GM12878 (cell line): ENCODE results near the gene NTRK1. TPM values are rescaled to one million over a fixed set of nuclear protein-coding genes. Genes with fewer than 3 reads are reported as not detected.

Source experiments
- ATAC-seq: fragments of 200-7000 bp; cut with Tn5 transposase; 3 replicates; pipeline ENCODE4 v1.9.1; 2020; ENCODE audit warnings: mild to moderate bottlenecking, moderate library complexity
- BruUV-seq: library from RNA; stranded (reverse); fragments of 400-500 nt; replicated peaks from 2 replicates; lab custom pipeline; 2021; lab: Mats Ljungman, UMichigan
- CTCF ChIA-PET: fragments of 300-600 bp; sonication (Branson Sonifier 250); formaldehyde crosslinking; extraction: SDS; loops from one replicate; lab custom pipeline; 2021; ENCODE audit warnings: inconsistent platforms; lab: Yijun Ruan, JAX
- POLR2A ChIA-PET: fragments of 350-600 bp; formaldehyde crosslinking; extraction: SDS; loops from one replicate; lab custom pipeline; 2021; ENCODE audit warnings: inconsistent platforms; lab: Charles Lee
- RAD21 ChIA-PET: fragments of 300-600 bp; sonication (Branson Sonifier 250); formaldehyde crosslinking; loops from one replicate; lab custom pipeline; 2023; ENCODE audit warnings: antibody characterized with exemption; ENCODE audit not compliant: unreplicated experiment; lab: Charles Lee
- SMC1A ChIA-PET: fragments of 300-600 bp; sonication (Branson Sonifier 250); formaldehyde crosslinking; loops from one replicate; lab custom pipeline; 2023; ENCODE audit not compliant: unreplicated experiment, uncharacterized antibody; lab: Charles Lee
- DNase-seq: peaks from one replicate; pipeline ENCODE4 v3.0.0-alpha.2; 2011; ENCODE audit warnings: low read depth, low spot score
- FAIRE-seq: peaks from 3 replicates; lab custom pipeline; 2011; peaks lifted over from hg19 to GRCh38; lab: Jason Lieb, UNC
- H2AFZ ChIP-seq: 2 replicates; pipeline ENCODE4 v1.6.0; 2011; ENCODE audit warnings: low read depth, low read length, control low read depth; ENCODE audit not compliant: control insufficient read depth
- H3K27ac ChIP-seq: 2 replicates; pipeline ENCODE4 v1.5.1; 2011; ENCODE audit warnings: control low read depth; ENCODE audit not compliant: control insufficient read depth, insufficient read depth
- H3K27me3 ChIP-seq, 2 experiments: replicated peaks in 1 of 2; 2 replicates each; pipeline versions ENCODE4 v1.6.0 to v1.6.1; 2011; ENCODE audit warnings: low read length in 1 of 2; ENCODE audit not compliant: control insufficient read depth in 2 of 2, insufficient read depth in 2 of 2
- H3K36me3 ChIP-seq, 2 experiments: 2 replicates each; pipeline ENCODE4 v1.5.1; 2011; ENCODE audit warnings: low read length in 1 of 2; ENCODE audit not compliant: control insufficient read depth in 2 of 2, insufficient read depth in 2 of 2
- H3K4me1 ChIP-seq: 2 replicates; pipeline ENCODE4 v1.6.1; 2011; ENCODE audit warnings: mild to moderate bottlenecking, low read length, moderate library complexity, mixed read lengths; ENCODE audit not compliant: control insufficient read depth, insufficient read depth
- H3K4me2 ChIP-seq: 2 replicates; pipeline ENCODE4 v1.6.0; 2011; ENCODE audit warnings: control low read depth; ENCODE audit not compliant: control insufficient read depth, insufficient read depth
- H3K4me3 ChIP-seq: fragments of 200-600 bp; sonication (generic); 2 replicates; pipeline ENCODE4 v1.5.1; 2016
- H3K79me2 ChIP-seq: 2 replicates; pipeline ENCODE4 v1.6.0; 2011; ENCODE audit warnings: low read length; ENCODE audit not compliant: control insufficient read depth, insufficient read depth
- H3K9ac ChIP-seq: 2 replicates; pipeline ENCODE4 v1.8.0; 2011; ENCODE audit warnings: low read length, control low read depth, mixed read lengths; ENCODE audit not compliant: control insufficient read depth, insufficient read depth
- H3K9me3 ChIP-seq: replicated peaks from 3 replicates; pipeline ENCODE4 v1.5.1; 2011; ENCODE audit warnings: mild to moderate bottlenecking, low read length; ENCODE audit not compliant: control insufficient read depth, insufficient read depth
- H4K20me1 ChIP-seq: 2 replicates; pipeline ENCODE4 v1.6.0; 2011; ENCODE audit not compliant: control insufficient read depth, insufficient read depth
- BCL11A ChIP-seq: IDR thresholded peaks from 2 replicates; pipeline ENCODE4 v1.6.1; 2011; ENCODE audit warnings: low read depth, low read length
- BHLHE40 ChIP-seq, 2 experiments: fragments of 450-650 bp in 1 of 2; IDR thresholded peaks; 2 replicates each; pipeline ENCODE4 v1.6.1; 2011 to 2017; ENCODE audit warnings: low read depth in 2 of 2, borderline replicate concordance in 1 of 2, improper control_type of control experiment in 1 of 2, low read length in 1 of 2, mild to moderate bottlenecking in 1 of 2
- CHD1 ChIP-seq: IDR thresholded peaks from 2 replicates; pipeline ENCODE4 v1.6.1; 2012; ENCODE audit warnings: low read depth, low read length, improper control_type of control experiment
- E2F4 ChIP-seq: IDR thresholded peaks from 2 replicates; pipeline ENCODE4 v1.6.1; 2012; ENCODE audit warnings: low read depth, low read length, improper control_type of control experiment
- HCFC1 ChIP-seq: fragments of 150-350 bp; IDR thresholded peaks from 2 replicates; pipeline ENCODE4 v1.6.1; 2014; ENCODE audit warnings: low read length
- JUNB ChIP-seq: IDR thresholded peaks from 2 replicates; pipeline ENCODE4 v1.6.1; 2016; ENCODE audit warnings: antibody characterized with exemption, mild to moderate bottlenecking
- MXI1 ChIP-seq: fragments of 150-350 bp; IDR thresholded peaks from 2 replicates; pipeline ENCODE4 v1.6.1; 2011; ENCODE audit warnings: low read depth, mild to moderate bottlenecking, inconsistent platforms, low read length, improper control_type of control experiment
- NR2F1 ChIP-seq: fragments of 450-650 bp; conservative IDR thresholded peaks from 2 replicates; pipeline ENCODE4 v1.6.1; 2017; ENCODE audit warnings: mild to moderate bottlenecking
- POLR2AphosphoS5 ChIP-seq: IDR thresholded peaks from 2 replicates; pipeline ENCODE4 v1.6.1; 2011; ENCODE audit warnings: mild to moderate bottlenecking, low read length, inconsistent platforms
- RAD21 ChIP-seq: IDR thresholded peaks from 2 replicates; pipeline ENCODE4 v1.6.1; 2011; ENCODE audit warnings: mild to moderate bottlenecking, low read depth, low read length, moderate library complexity; ENCODE audit not compliant: insufficient read depth
- SPI1 ChIP-seq: IDR thresholded peaks from 2 replicates; pipeline ENCODE4 v1.6.1; 2011; ENCODE audit warnings: low read depth, mild to moderate bottlenecking, low read length, moderate library complexity, borderline replicate concordance; ENCODE audit not compliant: insufficient read depth
- TAF1 ChIP-seq: IDR thresholded peaks from 2 replicates; pipeline ENCODE4 v1.6.1; 2011; ENCODE audit warnings: mild to moderate bottlenecking, low read depth, low read length, borderline replicate concordance
- USF1 ChIP-seq: IDR thresholded peaks from 2 replicates; pipeline ENCODE4 v1.6.1; 2011; ENCODE audit warnings: borderline replicate concordance, low read depth, mild to moderate bottlenecking, moderate library complexity, mixed read lengths, low read length; ENCODE audit not compliant: insufficient read depth; ENCODE audit errors: extremely low read length
- USF2 ChIP-seq: IDR thresholded peaks from 2 replicates; pipeline ENCODE4 v1.6.1; 2011; ENCODE audit warnings: low read depth, low read length, improper control_type of control experiment, borderline replicate concordance
- ZNF384 ChIP-seq: IDR thresholded peaks from 2 replicates; pipeline ENCODE4 v1.6.1; 2012; ENCODE audit warnings: low read depth, mild to moderate bottlenecking, low read length, improper control_type of control experiment, borderline replicate concordance
- WGBS: methylation state at CpG from one replicate; pipeline ENCODE4 v1.1.6; 2016; ENCODE audit warnings: low lambda C conversion rate; ENCODE audit not compliant: insufficient replicate concordance, insufficient coverage; ENCODE audit errors: missing lambda C conversion rate; 5-methylcytosine and 5-hydroxymethylcytosine counted together
- in situ Hi-C: fragments of 300-500 bp; cut with MboI; formaldehyde crosslinking; loops from 9 replicates; pipeline ENCODE4 v1.14.3; 2018; ENCODE audit warnings: mixed read lengths
- intact Hi-C: fragments of 100-400 bp; cut with micrococcal nuclease; formaldehyde crosslinking; loops from one replicate; pipeline ENCODE4 v1.14.2; 2022; ENCODE audit not compliant: unreplicated experiment
- polyA plus RNA-seq, 11 experiments: library from polyadenylated mRNA; depleted of rRNA in 4 of 11; unstranded in 6 of 11; stranded (reverse) in 5 of 11; fragments of >200 nt; fragmentation: Nextera tagmentation in 4 of 11; fragmentation: Illumina TruSeq in 1 of 11; extraction: Ambion mirVana in 4 of 11; extraction: Trizol in 1 of 11; gene quantifications; 1 replicate in 1 of 11; 2 replicates in 10 of 11; pipeline versions ENCODE4 v1.2.1 to v1.2.3, GENCODE V29; 2011 to 2016; ENCODE audit warnings: inconsistent platforms in 2 of 11, missing spikeins in 2 of 11, low read depth in 1 of 11
- total RNA-seq, 4 experiments: library from RNA; depleted of rRNA in 3 of 4; stranded (reverse); fragments of >200 nt in 3 of 4; fragmentation: Illumina TruSeq in 1 of 4; extraction: Trizol in 1 of 4; gene quantifications; 2 replicates each; pipeline versions ENCODE4 v1.2.1 to v1.2.3, GENCODE V29; 2013 to 2021

Gene NTRK1
- total and polyA plus RNA-seq, 10 of the 15 experiments (the other 5 are each of a cell fraction or from before 2014, with no cell fraction given) = 0.10 to 0.56 (median 0.40) TPM; not detected in 7

GRCh38 chr1:156854634-156855033, 6.0 kb upstream of the NTRK1 start:
- CTCF ChIA-PET = interaction anchor here (9.2 kb wide), 1 partner anchor 16 kb away, joined by 248 read pairs; no protein-coding TSS in a partner anchor
- WGBS = 17% methylated on average over 3 of the region's 3 CpGs
- RAD21 ChIA-PET = interaction anchor here (1.5 to 1.8 kb wide), 2 partner anchors 17 to 57 kb away, joined by 9 to 10 read pairs; no protein-coding TSS in a partner anchor
- H3K27ac ChIP-seq = no peak overlapping the region
- H3K4me3 ChIP-seq = no peak overlapping the region
- H3K79me2 ChIP-seq = no peaks in the 10 kb centered on the region
- FAIRE-seq = no peak
- no peaks in the 10 kb centered on the region for H3K36me3 ChIP-seq
- ATAC-seq = no peak
- in situ Hi-C loops = no loop called here
- intact Hi-C loops = no loop called here
- SMC1A ChIA-PET = interaction anchor here (7.6 kb wide), 1 partner anchor 16 kb away, joined by 123 read pairs; no protein-coding TSS in a partner anchor
- H2AFZ ChIP-seq = no peak overlapping the region
- H3K4me2 ChIP-seq = no peak overlapping the region
- DNase-seq = no peak
- no TSS peak for BruUV-seq
- H3K27me3 ChIP-seq = peaks cover 9 to 11% of the 10 kb centered on the region in 2 experiments
- no peak overlapping the region for H3K9ac ChIP-seq
- H3K9me3 ChIP-seq = no peaks in the 10 kb centered on the region
- POLR2A ChIA-PET = no interaction called here
- peaks cover 5% of the 10 kb centered on the region; the same call in 1 of the 2 replicates for H3K4me1 ChIP-seq
- TF ChIP-seq USF1 = no peak
- TF ChIP-seq JUNB = no peak
- no peak for TF ChIP-seq BCL11A
- TF ChIP-seq ZNF384 = no peak
- TF ChIP-seq NR2F1 = no peak
- no peak for TF ChIP-seq RAD21
- TF ChIP-seq TAF1 = no peak
- no peak for TF ChIP-seq CHD1
- TF ChIP-seq HCFC1 = no peak
- TF ChIP-seq MXI1 = no peak
- no peak for TF ChIP-seq SPI1
- TF ChIP-seq E2F4 = no peak
- TF ChIP-seq POLR2AphosphoS5 = no peak
- no peak for TF ChIP-seq BHLHE40 (IDR thresholded peaks at IDR 0.05; ENCODE audit: borderline replicate concordance in 1 of 2, low read depth in 2 of 2, low read length in 1 of 2)
- no peak for TF ChIP-seq USF2
- TF ChIP-seq, all 136 proteins: peak for 0
- H4K20me1 ChIP-seq = no peaks in the 10 kb centered on the region
